ENCODE results near the gene BLTP3B. TPM values are rescaled to one million over a fixed set of nuclear protein-coding genes. Genes with fewer than 3 reads are reported as not detected.

Gene BLTP3B
- total RNA-seq, 4 donors from 2014 or later, result 18.6 to 27.3 (median 22.2) TPM

DNA sequence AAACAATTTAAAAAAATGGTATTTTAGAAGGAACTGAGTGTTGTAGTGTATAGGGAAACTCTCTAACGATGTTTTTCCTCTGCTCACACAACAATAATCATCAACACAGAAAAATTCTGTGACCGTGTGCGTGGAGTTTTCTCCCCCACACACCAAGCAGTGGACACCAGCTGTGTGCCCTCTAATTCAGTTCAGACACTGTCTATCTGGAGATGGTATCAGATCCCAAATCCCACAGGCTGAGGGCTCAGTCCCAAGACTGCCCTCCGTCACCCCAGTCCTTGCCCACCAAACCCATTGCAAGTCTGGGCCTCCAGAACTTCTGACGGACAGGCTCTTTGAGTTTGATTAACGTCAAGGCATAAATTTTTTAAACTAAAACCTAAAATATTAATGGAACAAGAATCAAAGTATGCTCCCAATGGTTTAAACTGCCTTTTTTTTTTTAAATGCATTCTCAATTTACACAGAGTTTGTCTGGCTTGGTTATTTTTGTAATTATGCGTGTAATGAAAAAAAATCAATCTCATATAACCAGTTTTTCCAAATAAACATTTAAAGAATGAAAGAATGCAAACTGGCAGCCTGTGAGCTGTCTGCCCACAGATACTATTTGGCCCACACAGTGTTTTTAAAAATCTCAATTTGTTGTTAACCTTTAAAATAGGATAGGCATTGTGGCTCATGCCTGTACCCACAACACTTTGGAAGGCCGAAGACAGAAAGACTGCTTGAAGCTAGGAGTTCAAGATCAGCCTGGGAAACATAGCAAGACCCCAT is 19.2 kb downstream of the BLTP3B start:
- Histone ChIP-seq H3K27me3 (no peaks in the 10 kb centered on the region), H3K4me3 (no peak overlapping the region), H3K27ac (no peak overlapping the region), H3K4me1 (peaks cover 36% of the 10 kb centered on the region), H3K9me3 (peaks cover 3% of the 10 kb centered on the region), H3K36me3 (no peaks in the 10 kb centered on the region)
- WGBS, result 64% methylated on average over 8 of the region's 8 CpGs
- no peak for DNase-seq (ENCODE audit: low spot score in 2 of 2)
- TF ChIP-seq POLR2A (IDR thresholded peaks at IDR 0.05) (no peak), POLR2AphosphoS5 (IDR thresholded peaks at IDR 0.05) (no peak), CTCF (IDR thresholded peaks at IDR 0.05) (no peak), EP300 (IDR thresholded peaks at IDR 0.05) (no peak)

- no peak for TF ChIP-seq POLR2A (IDR thresholded peaks at IDR 0.05)
- no peak for TF ChIP-seq POLR2AphosphoS5 (IDR thresholded peaks at IDR 0.05)
- no peak for TF ChIP-seq CTCF (IDR thresholded peaks at IDR 0.05)
- no peak for TF ChIP-seq EP300 (IDR thresholded peaks at IDR 0.05)
- H3K27ac ChIP-seq, result no peak overlapping the region
- WGBS, result 97% methylated on average over 1 of the region's 1 CpG
- H3K4me3 ChIP-seq, result no peak overlapping the region
- H3K27me3 ChIP-seq, result no peaks in the 10 kb centered on the region
- no peak for DNase-seq (ENCODE audit: low spot score in 2 of 2)
- peaks cover 3% of the 10 kb centered on the region for H3K9me3 ChIP-seq
- H3K4me1 ChIP-seq, result peaks cover 14% of the 10 kb centered on the region
- H3K36me3 ChIP-seq, result no peaks in the 10 kb centered on the region
These were observed 22.3 kb downstream of the BLTP3B start for GRCh38 chr12:100120355-100120754.

- TF ChIP-seq EP300 (IDR thresholded peaks at IDR 0.05), result no peak
- no peak for TF ChIP-seq POLR2AphosphoS5 (IDR thresholded peaks at IDR 0.05)
- no peak for TF ChIP-seq CTCF (IDR thresholded peaks at IDR 0.05)
- no peak for TF ChIP-seq POLR2A (IDR thresholded peaks at IDR 0.05)
- no peak for DNase-seq (ENCODE audit: low spot score in 2 of 2)
- Histone ChIP-seq H3K4me1 (peaks cover 7% of the 10 kb centered on the region), H3K27ac (no peak overlapping the region), H3K4me3 (no peak overlapping the region), H3K27me3 (no peaks in the 10 kb centered on the region), H3K9me3 (peaks cover 3% of the 10 kb centered on the region), H3K36me3 (no peaks in the 10 kb centered on the region)
- whole genome bisulfite sequencing, result 65% methylated on average over 8 of the region's 8 CpGs
These were observed 27.4 kb downstream of the BLTP3B start for GRCh38 chr12:100115291-100115690.

- no peaks in the 10 kb centered on the region for H3K36me3 ChIP-seq
- TF ChIP-seq POLR2A (IDR thresholded peaks at IDR 0.05) (no peak), EP300 (IDR thresholded peaks at IDR 0.05) (no peak), POLR2AphosphoS5 (IDR thresholded peaks at IDR 0.05) (no peak), CTCF (IDR thresholded peaks at IDR 0.05) (no peak)
- no peak overlapping the region for H3K4me3 ChIP-seq
- no peak for DNase-seq (ENCODE audit: low spot score in 2 of 2)
- H3K9me3 ChIP-seq, result no peaks in the 10 kb centered on the region
- H3K27me3 ChIP-seq, result no peaks in the 10 kb centered on the region
- H3K27ac ChIP-seq, result no peak overlapping the region
- H3K4me1 ChIP-seq, result peaks cover 7% of the 10 kb centered on the region
These were observed 28.1 kb downstream of the BLTP3B start for GRCh38 chr12:100114574-100114973.

DNA sequence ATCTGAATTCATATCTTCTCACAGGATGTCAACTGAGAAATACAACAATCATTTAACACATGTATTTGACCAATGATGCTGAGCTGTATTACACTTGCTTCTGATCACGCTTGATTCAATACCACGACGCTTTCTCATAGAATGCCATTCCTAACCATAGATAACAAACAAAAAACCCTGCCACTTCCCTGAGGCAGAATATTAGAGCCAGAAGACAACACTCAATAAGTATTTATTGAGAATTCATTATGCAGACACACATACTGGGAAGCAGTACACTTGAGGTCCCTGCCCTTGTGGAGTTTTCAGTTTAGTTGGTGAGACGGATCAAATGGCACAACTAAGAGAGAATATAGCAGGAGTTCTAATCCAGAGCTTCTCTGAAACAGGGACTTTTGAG is 32.4 kb downstream of the BLTP3B start:
- TF ChIP-seq CTCF (IDR thresholded peaks at IDR 0.05) (no peak), POLR2AphosphoS5 (IDR thresholded peaks at IDR 0.05) (no peak), POLR2A (IDR thresholded peaks at IDR 0.05) (no peak), EP300 (IDR thresholded peaks at IDR 0.05) (no peak)
- Histone ChIP-seq H3K27ac (no peak overlapping the region), H3K36me3 (peaks cover 11% of the 10 kb centered on the region), H3K27me3 (no peaks in the 10 kb centered on the region), H3K4me1 (peaks cover 7% of the 10 kb centered on the region), H3K9me3 (no peaks in the 10 kb centered on the region), H3K4me3 (no peak overlapping the region)
- WGBS, result 87% methylated on average over 4 of the region's 4 CpGs
- DNase-seq (ENCODE audit: low spot score in 2 of 2), result no peak
